Fibroblast of peridontal ligament (primary cell): ENCODE results near the gene LEFTY2.
"Not testable (repeated sequence)": the region's sequence is repeated elsewhere in the genome, so short reads cannot be mapped to it uniquely, and the experiment has no call there.

ENCODE experiments used
- DNase-seq: peaks from one replicate; pipeline ENCODE4 v3.0.0-alpha.2; 2010; ENCODE audit errors: extremely low read depth

Gene LEFTY2

DNA sequence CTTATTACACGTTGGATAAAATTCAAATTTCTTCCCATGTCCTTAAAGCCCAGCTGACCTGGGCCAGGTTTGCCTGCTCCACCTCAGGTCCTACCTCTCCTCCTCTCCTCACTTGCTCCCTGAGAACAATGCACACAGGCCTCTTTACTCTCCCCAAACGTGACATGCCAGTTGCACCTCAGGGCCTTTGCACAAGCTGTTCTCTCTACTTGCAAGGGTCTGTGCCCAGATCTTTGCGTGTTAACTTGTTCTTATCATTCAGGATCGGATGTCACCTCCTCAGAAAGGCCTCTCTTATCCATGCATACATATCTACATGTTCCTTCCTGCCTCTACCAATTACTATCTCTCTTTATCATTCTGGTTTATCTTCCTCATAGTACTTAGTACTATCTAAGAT, 37.4 kb downstream of the LEFTY2 start:
- DNase-seq = no peak

DNA sequence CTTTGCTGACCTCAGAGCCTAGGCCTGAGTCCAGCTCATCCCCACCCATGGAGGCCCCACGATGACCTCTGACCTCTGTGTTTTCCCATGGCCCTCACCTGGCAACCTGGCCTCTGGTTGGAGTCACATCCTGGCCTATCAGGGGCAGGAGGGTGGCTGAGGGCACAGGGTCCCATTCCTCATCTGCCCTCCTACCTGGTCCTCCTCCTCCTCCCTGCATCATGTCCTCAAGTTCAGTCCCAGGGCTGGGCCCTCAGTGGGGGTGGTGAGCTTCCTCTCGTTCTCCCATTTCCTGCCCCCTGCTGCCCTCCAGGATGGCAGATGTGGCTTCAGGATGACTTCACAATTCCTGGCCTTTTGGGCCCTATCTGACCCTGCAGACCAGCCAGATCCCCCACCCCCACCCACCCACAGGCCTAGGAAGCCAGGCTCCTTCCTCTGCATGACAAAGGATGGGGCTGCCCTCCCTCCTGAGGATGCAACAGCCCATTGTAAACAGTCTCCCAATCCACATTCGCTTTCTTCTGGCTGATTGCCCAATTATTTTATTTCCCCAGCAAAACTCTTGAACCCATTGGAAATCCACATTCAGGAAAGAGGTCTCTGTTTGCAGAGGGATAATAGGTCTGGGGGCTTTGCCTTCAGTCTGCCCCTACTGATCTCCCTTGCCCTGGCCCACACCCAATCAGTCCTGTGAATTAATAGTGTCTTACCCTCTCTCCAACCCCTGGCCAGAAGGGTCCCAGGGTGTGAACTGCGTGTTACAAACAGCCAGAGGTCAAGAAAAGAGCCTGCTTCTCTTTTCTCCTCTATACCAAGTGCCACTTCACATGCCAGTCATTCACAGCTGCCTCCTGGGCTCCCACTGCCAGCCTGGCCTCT, 41.7 kb downstream of the LEFTY2 start:
- no peak for DNase-seq

DNA sequence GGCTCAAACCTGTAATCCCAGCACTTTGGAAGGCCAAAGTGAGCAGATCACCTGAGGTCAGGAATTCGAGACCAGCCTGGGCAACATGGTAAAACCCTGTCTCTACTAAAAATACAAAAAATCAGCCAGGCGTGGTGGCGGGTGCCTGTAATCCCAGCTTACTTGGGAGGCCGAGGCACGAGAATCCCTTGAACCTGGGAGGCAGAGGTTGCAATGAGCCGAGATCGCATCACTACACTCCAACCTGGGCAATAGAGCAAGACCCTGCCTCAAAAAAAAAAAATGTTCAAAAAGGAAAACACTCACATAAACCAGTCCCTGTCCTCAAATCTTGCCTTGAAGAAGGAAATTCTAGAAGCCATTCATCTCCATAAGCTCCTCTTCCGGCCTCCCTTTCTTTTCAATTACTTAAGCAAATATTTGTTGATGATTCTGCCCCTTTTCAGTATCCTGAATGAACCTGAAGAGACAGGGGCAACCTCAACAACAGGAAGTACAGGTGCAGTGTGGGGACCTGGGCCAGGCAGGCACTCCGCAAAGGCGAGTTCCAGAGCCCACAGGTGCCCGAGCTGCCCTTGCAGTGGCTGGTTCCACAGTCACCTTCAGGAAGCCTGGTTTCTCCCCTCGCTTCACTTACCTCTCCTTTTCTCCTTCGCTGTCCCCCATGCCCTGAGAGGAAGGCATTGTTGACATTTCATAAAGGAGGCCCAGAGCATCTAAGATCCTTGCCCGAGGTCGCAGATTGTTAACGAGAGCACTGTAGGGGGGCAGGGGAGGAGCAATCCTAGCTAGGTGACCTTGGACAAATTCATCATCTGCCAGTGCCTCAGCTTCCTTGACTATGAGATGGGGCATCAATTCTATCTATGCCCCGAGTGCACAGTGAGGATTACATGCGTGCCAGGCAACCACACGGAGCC, 43.2 kb downstream of the LEFTY2 start:
- no peak for DNase-seq

DNA sequence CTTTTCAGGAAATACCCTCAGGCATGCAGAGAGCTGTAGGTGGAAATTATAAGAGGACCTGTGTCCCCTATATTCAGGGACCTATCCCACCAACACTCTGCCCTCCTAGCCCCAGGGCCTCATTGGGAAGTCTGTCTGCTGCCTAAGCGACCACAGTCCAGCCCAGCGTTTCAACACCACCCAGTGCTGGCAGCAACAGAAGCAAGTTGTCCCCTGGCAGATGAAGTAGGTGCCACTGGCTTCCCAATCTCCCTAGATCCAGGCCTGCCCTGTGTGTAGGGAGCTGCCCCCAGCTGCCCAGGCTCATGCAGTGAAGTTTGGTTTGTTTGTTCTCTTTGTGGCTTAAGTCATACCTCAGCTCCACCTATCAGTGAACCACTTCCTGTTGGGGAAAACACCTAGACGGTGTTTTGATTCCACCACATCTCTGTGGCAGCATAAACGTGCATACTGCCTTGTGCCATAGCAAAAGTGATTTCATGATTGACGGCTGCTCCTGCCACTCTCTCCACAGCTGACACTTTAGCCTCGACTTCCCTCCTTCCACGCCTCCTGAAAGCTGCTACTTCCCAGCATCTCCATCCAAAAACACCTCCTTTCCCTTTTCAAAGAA, 44.0 kb downstream of the LEFTY2 start:
- DNase-seq = no peak

DNA sequence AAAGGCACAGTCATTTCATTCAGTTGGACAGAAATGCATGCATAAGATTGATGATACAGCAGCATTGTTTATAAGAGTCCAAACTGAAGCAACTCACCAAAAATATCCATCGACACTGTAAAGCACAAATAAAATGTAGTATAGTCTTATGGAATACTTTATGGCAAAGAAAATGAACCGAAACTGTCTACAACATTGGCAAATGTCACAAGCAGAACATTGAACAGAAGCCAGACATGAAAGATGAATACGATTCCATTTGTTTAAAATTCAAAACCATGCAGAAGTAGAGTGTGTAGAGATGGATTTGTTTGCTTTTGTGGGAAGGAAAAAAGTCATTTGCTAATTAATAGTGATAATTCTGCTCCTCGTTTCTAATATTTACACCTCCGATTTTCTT, 44.5 kb downstream of the LEFTY2 start:
- no peak for DNase-seq

DNA sequence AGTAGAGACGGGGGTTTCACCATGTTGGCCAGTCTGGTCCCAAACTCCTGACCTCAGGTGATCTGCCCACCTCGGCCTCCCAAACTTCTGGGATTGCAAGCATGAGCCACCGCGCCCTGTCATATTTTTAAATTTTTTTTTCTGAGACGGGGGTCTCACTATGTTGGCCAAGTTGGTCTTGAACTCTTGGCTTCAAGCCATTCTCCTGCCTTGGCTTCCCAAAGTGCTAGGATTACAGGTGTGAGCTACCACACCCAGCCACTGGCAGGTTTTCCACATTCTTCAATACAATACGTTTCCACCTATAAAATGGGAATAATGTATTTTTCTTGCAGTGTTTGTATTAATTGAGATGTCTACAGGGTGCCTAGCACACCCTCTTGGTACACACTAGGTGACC, 48.7 kb downstream of the LEFTY2 start:
- no peak for DNase-seq

DNA sequence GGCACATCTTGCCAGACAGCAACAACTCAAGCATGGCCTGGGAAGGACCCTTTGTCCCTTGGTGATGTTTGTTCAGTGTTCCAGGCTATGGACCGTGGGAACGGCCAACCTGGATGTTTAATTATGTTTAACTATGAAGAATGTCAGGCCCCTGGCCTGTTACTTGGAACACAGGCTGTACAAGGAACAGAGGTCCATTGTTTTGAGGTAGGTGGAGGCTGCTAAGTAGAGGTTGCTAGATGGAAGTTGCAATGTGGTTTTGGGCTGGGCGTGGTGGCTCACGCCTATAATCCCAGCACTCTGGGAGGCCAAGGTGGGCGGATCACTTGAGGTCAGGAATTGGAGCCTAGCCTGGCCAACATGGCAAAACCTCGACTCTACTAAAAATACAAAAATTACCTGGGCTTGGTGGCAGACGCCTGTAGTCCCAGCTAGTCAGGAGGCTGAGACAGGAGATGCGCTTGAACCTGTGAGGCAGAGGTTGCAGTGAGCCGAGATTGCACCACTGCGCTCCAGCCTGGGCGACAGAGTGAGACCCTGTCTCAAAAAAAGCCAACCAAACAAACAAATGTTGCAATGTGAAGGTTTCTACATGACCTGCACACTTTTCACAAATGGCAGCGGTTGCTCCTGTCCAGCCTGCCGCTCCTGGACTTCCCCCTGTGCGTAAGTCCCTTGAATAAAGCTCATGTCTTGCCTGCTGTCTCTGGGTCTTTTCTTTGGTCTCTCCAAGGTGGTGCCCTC, 49.6 kb downstream of the LEFTY2 start:
- no peak for DNase-seq

DNA sequence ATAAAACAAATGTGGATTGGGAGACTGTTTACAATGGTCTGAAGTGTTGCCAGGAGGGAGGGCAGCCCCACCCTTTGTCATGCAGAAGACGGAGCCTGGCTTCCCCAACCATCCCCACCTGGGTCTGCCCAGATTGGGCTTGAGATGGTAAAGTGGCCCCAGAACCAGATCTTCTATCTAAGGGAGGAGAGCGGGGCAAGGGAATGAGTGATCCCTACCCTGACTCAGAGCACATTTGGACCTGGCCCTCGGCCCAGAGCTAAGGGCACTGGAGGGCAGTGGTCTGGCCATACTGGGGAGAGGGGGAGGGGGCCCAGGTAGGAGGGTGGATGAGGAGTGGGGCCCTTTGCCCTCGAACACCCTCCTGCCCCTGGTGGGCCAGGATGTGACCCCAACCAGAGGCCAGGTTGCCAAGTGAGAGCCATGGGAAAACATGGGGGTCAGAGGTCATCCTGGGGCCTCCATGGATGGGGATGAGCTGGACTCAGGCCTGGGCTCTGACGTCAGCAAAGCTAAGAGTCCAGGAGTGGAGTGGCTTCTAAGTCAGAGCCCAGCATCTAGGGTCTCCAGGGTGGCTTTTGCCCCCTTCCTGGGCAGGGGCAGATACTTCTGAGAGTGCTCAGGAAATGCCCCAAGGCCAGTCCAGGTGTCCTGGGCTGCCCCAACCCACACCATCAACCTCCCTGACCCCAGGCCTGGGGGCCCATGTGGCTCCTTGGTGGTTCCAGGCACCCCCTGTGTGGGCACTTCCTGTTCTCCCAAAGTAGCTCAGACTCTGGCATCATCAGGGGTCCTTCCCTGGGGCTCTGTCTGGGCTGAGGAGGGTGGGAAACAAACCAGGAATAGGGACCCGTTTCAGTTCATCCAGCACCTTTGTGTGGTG, 50.4 kb downstream of the LEFTY2 start:
- DNase-seq = no peak

DNA sequence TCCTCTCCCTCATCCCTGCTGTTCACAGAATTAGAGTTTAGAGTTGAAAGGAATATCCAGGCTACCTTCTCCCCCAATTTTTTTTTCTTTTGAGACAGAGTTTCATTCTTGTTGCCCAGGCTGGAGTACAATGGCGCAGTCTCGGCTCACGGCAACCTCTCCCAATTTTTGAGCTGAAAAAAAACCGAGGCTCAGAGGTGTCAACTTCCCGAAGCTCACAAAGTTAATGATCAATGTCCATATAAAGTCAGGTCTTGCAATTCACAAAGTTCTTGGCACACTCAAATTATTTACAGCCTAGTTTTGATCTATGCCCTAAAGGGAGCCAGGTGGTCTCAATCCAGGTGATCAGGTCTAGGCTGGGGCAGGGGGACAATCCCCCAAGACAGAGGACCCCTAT, 51.3 kb downstream of the LEFTY2 start:
- no peak for DNase-seq

DNA sequence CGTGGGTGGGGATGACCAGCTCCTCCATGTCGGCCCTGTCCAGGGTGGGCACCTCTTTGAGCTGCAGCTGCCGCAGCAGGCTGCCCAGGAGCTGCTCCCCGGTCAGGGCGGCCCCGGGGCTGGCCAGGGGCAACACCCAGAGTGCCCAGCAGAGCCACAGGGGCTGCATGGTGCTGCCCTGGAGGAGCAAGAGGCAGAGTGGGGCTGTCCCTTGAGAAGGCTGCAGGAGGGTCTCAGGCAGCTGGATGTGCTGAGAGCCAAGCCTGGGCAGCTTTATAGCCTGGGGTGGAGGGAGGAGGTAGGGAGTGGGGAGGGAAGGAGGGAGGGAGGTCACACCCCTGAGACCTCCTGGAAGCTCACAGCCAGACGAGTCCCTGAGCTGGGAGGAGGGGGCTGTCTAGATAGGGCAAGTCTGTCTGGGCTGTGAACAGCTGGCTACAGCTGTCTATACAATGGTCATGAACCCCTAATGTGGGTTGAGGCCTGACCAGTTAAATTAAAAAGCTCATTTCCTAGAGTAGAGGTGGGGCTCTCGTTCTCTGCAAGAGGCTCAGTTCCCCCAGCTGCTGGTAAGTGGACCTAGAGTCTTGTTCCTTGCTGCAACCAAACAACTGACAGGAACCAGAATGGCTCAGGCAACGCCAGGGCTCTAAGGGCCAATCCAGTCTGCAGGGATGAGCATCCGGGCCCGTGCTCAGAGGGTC, 52.0 kb downstream of the LEFTY2 start, which contains the start of gene LEFTY1:
Gene LEFTY1, minus strand, starts transcription at position 249 of the 704 bp plus-strand sequence. Its CDS starts 80 bp downstream, at position 169.
- DNase-seq = no peak

DNA sequence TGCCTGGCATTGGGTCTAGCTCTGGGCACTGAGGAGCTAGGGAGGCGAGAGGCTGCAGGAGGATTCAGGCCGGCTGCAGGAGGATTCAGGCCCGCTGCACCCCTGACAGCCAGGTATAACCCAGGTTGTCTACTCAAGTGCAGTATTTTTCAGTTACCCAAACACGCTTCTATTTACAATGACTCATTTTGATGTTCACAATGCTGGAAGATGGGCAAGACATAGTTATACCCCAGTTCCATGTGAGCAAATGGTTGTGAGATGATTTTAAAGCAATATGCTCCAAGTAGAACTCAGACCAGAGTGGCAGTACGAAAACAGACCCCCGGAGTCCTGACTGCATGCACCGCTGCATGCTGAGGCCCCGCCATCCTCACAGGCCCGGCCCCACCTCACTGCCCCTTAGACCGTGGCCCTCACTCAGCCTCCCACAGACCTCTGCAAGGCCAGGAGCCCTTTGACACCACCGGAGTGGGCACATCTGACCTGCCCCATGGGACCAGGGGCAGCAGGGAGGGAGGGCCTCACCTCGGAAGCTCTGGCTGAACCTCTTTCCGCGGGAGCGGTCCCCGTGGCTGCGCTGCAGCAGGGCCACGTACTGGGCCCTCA, 52.6 kb downstream of the LEFTY2 start:
- no peak for DNase-seq

DNA sequence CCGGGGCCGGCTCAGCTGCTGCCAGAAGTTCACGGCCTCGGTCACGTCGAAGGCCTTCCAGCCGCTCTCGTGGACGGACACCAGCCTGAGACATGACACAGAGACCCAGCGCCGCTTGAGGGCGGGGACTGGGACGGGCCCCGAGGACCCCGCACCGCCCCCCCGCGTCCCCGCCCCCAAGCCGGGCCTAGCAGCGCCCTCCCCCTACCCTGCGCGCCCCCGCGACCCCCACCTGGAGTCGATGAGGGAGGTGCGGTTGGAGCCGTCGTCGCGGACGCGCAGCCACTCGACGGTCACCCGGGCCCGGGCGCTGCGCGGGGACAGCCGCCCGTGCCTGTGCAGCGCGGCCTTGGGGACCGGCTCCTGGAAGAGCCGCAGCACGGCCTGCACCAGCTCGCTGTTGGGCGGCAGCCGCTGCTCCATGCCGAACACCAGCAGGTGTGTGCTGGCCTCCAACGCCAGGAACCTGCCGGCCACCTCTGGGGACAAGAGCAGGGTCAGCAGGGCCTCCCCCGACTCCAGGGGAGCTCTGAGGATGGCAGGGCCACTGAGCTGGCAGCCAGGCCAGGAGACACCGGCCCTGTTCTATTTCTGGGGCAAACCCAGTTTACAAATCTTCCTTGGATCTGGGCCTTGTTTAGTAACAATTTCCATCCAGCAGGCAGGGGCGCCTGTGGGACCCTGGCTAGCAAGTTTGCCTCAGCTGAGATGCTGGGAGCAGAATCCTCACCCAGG, 53.3 kb downstream of the LEFTY2 start:
- not testable (repeated sequence) for DNase-seq

DNA sequence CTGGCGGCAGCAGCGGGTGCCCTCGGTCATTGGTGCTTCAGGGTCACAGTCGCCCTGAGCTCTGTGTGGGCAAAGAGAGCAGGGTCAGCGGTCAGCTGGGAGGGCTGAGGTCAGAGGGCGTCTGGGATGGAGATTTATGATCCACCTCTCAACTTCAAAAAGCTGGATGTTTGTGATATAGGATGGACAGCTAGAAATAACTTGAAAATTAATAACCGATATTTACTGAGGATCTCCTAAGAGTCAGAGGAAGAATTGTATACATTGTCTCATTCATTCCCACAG, 54.0 kb downstream of the LEFTY2 start:
- no peak for DNase-seq
